Transverse colon (tissue), 4 donors: Measurements from ENCODE around the gene TBCD.

Source experiments
- CTCF ChIP-seq, 5 experiments: fragments of 200-600 bp in 3 of 5; fragments of 450-650 bp in 2 of 5; sonication (generic) in 3 of 5; IDR thresholded peaks; 1 replicate in 2 of 5; 2 replicates in 3 of 5; pipeline ENCODE4 v1.5.1; 2016 to 2017; ENCODE audit warnings: antibody characterized with exemption in 5 of 5, inconsistent platforms in 3 of 5, mild to moderate bottlenecking in 2 of 5, moderate library complexity in 1 of 5
- EP300 ChIP-seq: sonication (generic); formaldehyde crosslinking; IDR thresholded peaks from one replicate; pipeline ENCODE4 v1.6.1; 2017; ENCODE audit warnings: antibody characterized with exemption, low read depth
- POLR2A ChIP-seq: fragments of 450-650 bp; IDR thresholded peaks from one replicate; pipeline ENCODE4 v1.6.1; 2016; ENCODE audit warnings: antibody characterized with exemption, mild to moderate bottlenecking, moderate library complexity
- POLR2AphosphoS5 ChIP-seq, 3 donors: sonication (generic); formaldehyde crosslinking; IDR thresholded peaks; one replicate each; pipeline ENCODE4 v1.6.1; 2016; ENCODE audit warnings: antibody characterized with exemption in 3 of 3

- TF ChIP-seq CTCF (IDR thresholded peaks at IDR 0.05) = no peak
- peak; percentile 88 to 92 (median 92) for TF ChIP-seq POLR2AphosphoS5 (IDR thresholded peaks at IDR 0.05)
- no peak for TF ChIP-seq EP300
- TF ChIP-seq POLR2A = peak; percentile 74
Observed at GRCh38 chr17:82716203-82717010, 35.5 kb upstream of the TBCD start, which contains the start of gene FN3KRP.
